ENCODE results near the gene HTR2A.

DNA sequence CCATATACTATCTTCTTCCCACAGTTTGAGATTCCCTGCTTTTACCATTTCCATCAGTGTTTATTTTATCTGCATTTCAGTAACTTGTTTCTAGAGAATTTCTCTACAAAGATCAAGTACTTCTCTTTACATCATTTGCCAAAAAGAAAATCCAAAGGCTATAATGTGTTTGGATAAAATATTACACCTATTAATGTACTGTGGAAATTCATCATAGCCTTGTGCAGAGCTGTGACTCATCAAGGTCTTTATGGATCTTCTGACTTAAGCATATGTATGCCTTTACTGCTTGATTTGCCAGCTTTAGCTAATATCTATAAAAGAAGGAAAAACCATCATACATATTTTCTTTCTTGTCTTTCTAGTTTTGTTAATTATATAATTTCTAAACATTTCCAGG lies 9.6 kb upstream of the HTR2A start:
- TF ChIP-seq, protein P1, sequence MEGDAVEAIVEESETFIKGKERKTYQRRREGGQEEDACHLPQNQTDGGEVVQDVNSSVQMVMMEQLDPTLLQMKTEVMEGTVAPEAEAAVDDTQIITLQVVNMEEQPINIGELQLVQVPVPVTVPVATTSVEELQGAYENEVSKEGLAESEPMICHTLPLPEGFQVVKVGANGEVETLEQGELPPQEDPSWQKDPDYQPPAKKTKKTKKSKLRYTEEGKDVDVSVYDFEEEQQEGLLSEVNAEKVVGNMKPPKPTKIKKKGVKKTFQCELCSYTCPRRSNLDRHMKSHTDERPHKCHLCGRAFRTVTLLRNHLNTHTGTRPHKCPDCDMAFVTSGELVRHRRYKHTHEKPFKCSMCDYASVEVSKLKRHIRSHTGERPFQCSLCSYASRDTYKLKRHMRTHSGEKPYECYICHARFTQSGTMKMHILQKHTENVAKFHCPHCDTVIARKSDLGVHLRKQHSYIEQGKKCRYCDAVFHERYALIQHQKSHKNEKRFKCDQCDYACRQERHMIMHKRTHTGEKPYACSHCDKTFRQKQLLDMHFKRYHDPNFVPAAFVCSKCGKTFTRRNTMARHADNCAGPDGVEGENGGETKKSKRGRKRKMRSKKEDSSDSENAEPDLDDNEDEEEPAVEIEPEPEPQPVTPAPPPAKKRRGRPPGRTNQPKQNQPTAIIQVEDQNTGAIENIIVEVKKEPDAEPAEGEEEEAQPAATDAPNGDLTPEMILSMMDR (IDR thresholded peaks at IDR 0.05): no peak
- TF ChIP-seq POLR2AphosphoS5 (IDR thresholded peaks at IDR 0.05; ENCODE audit: low read depth, low read length): no peak
- TF ChIP-seq, protein P2, sequence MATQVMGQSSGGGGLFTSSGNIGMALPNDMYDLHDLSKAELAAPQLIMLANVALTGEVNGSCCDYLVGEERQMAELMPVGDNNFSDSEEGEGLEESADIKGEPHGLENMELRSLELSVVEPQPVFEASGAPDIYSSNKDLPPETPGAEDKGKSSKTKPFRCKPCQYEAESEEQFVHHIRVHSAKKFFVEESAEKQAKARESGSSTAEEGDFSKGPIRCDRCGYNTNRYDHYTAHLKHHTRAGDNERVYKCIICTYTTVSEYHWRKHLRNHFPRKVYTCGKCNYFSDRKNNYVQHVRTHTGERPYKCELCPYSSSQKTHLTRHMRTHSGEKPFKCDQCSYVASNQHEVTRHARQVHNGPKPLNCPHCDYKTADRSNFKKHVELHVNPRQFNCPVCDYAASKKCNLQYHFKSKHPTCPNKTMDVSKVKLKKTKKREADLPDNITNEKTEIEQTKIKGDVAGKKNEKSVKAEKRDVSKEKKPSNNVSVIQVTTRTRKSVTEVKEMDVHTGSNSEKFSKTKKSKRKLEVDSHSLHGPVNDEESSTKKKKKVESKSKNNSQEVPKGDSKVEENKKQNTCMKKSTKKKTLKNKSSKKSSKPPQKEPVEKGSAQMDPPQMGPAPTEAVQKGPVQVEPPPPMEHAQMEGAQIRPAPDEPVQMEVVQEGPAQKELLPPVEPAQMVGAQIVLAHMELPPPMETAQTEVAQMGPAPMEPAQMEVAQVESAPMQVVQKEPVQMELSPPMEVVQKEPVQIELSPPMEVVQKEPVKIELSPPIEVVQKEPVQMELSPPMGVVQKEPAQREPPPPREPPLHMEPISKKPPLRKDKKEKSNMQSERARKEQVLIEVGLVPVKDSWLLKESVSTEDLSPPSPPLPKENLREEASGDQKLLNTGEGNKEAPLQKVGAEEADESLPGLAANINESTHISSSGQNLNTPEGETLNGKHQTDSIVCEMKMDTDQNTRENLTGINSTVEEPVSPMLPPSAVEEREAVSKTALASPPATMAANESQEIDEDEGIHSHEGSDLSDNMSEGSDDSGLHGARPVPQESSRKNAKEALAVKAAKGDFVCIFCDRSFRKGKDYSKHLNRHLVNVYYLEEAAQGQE (IDR thresholded peaks at IDR 0.05; ENCODE audit: insufficient read depth in 1 of 2, low read depth in 2 of 2, low read length in 1 of 2): no peak
